H1 (cell line): ENCODE measurements around the gene ILDR2. TPM values are rescaled to one million over a fixed set of nuclear protein-coding genes. Genes with fewer than 3 reads are reported as not detected.

ENCODE experiments used
- CTCF ChIA-PET: fragments of 300-600 bp; sonication (Branson Sonifier 250); formaldehyde crosslinking; loops from one replicate; lab custom pipeline; 2021; ENCODE audit not compliant: partially characterized antibody; lab: Charles Lee
- POLR2A ChIA-PET: fragments of 300-600 bp; sonication (Branson Sonifier 250); formaldehyde crosslinking; loops from one replicate; lab custom pipeline; 2021; ENCODE audit warnings: inconsistent platforms; ENCODE audit not compliant: partially characterized antibody; lab: Charles Lee
- DNase-seq, 2 experiments: peaks; one replicate each; pipeline versions ENCODE4 v3.0.0 to v3.0.0-alpha.2; 2010 to 2022; ENCODE audit warnings: low spot score in 2 of 2, low read depth in 1 of 2, mixed read lengths in 1 of 2
- FAIRE-seq: peaks from 2 replicates; lab custom pipeline; 2011; peaks lifted over from hg19 to GRCh38; lab: Jason Lieb, UNC
- H2AFZ ChIP-seq: 2 replicates; pipeline ENCODE4 v1.8.1; 2012; ENCODE audit warnings: low read length, inconsistent platforms
- H2AK5ac ChIP-seq: 2 replicates; pipeline ENCODE4 v1.6.1; 2013; ENCODE audit warnings: low read depth, low read length
- H2BK120ac ChIP-seq: replicated peaks from 2 replicates; pipeline ENCODE3; 2013; ENCODE audit warnings: low read depth, low read length, inconsistent platforms
- H2BK12ac ChIP-seq: 2 replicates; pipeline ENCODE4 v1.6.1; 2013; ENCODE audit warnings: low read depth, low read length
- H2BK15ac ChIP-seq: 2 replicates; pipeline ENCODE4 v1.6.1; 2013; ENCODE audit warnings: low read length
- H2BK20ac ChIP-seq: 2 replicates; pipeline ENCODE4 v1.6.1; 2013; ENCODE audit warnings: low read length
- H2BK5ac ChIP-seq: 2 replicates; pipeline ENCODE4 v1.6.1; 2013; ENCODE audit warnings: low read depth, low read length
- H3K14ac ChIP-seq: 2 replicates; pipeline ENCODE4 v1.6.1; 2013; ENCODE audit warnings: inconsistent platforms; ENCODE audit not compliant: insufficient read length
- H3K18ac ChIP-seq: 2 replicates; pipeline ENCODE4 v1.6.1; 2013; ENCODE audit warnings: low read length; ENCODE audit errors: extremely low read depth
- H3K23ac ChIP-seq: 2 replicates; pipeline ENCODE4 v1.6.1; 2013; ENCODE audit warnings: inconsistent platforms; ENCODE audit not compliant: insufficient read length
- H3K23me2 ChIP-seq: 2 replicates; pipeline ENCODE4 v1.6.1; 2013; ENCODE audit warnings: low read depth, low read length
- H3K27ac ChIP-seq: 2 replicates; pipeline ENCODE4 v1.6.1; 2011; ENCODE audit warnings: low read depth, low read length, inconsistent platforms
- H3K27me3 ChIP-seq, 4 experiments: replicated peaks in 1 of 4; 1 replicate in 1 of 4; 2 replicates in 3 of 4; pipeline versions ENCODE4 v1.6.1 to v1.8.1; 2011 to 2013; ENCODE audit warnings: low read length in 3 of 4, mild to moderate bottlenecking in 3 of 4, inconsistent platforms in 2 of 4, mixed read lengths in 2 of 4, moderate library complexity in 1 of 4; ENCODE audit not compliant: control insufficient read depth in 3 of 4, insufficient read depth in 3 of 4; ENCODE audit errors: extremely low read depth in 1 of 4
- H3K36me3 ChIP-seq, 4 experiments: 2 replicates each; pipeline versions ENCODE4 v1.6.1 to v1.8.1; 2011 to 2013; ENCODE audit warnings: mild to moderate bottlenecking in 4 of 4, low read length in 3 of 4, moderate library complexity in 2 of 4, control low read depth in 1 of 4, inconsistent platforms in 1 of 4; ENCODE audit not compliant: insufficient read depth in 4 of 4, control insufficient read depth in 2 of 4
- H3K4ac ChIP-seq: replicated peaks from 2 replicates; pipeline ENCODE3; 2013; ENCODE audit warnings: low read length, low read depth, mixed read lengths, inconsistent platforms; ENCODE audit not compliant: insufficient read length
- H3K4me1 ChIP-seq, 4 experiments: replicated peaks in 1 of 4; 1 replicate in 1 of 4; 2 replicates in 3 of 4; pipeline versions ENCODE4 v1.6.1 to v1.8.1; 2011 to 2013; ENCODE audit warnings: low read length in 3 of 4, inconsistent platforms in 2 of 4, mixed read lengths in 1 of 4; ENCODE audit not compliant: insufficient read depth in 4 of 4, control insufficient read depth in 3 of 4
- H3K4me2 ChIP-seq, 2 experiments: 2 replicates each; pipeline versions ENCODE4 v1.6.1 to v1.8.1; 2011 to 2013; ENCODE audit warnings: low read depth in 2 of 2, low read length in 2 of 2, control low read depth in 1 of 2, inconsistent platforms in 1 of 2, mild to moderate bottlenecking in 1 of 2; ENCODE audit not compliant: insufficient read depth in 1 of 2
- H3K4me3 ChIP-seq, 4 experiments: fragments of 200-600, 300-600 bp in 1 of 4; sonication (generic), shearing (Covaris generic), sonication (Bioruptor Twin) in 1 of 4; 2 replicates each; pipeline versions ENCODE4 v1.5.1 to v1.8.1; 2011 to 2016; ENCODE audit warnings: low read length in 4 of 4, low read depth in 3 of 4, control low read depth in 2 of 4, inconsistent platforms in 2 of 4, mild to moderate bottlenecking in 2 of 4, mixed read lengths in 1 of 4, moderate library complexity in 1 of 4; ENCODE audit not compliant: insufficient read depth in 2 of 4; ENCODE audit errors: extremely low read depth in 1 of 4
- H3K56ac ChIP-seq: replicated peaks from 2 replicates; pipeline ENCODE3; 2013; ENCODE audit warnings: low read depth, mild to moderate bottlenecking, mixed read lengths, low read length, inconsistent platforms; ENCODE audit not compliant: insufficient read length
- H3K79me1 ChIP-seq: 2 replicates; pipeline ENCODE4 v1.6.1; 2013; ENCODE audit warnings: low read depth, low read length, control low read depth
- H3K79me2 ChIP-seq, 2 experiments: 2 replicates each; pipeline versions ENCODE4 v1.6.1 to v1.8.1; 2012 to 2013; ENCODE audit warnings: low read length in 2 of 2, mild to moderate bottlenecking in 2 of 2, inconsistent platforms in 1 of 2; ENCODE audit not compliant: insufficient read depth in 2 of 2, control insufficient read depth in 1 of 2
- H3K9ac ChIP-seq, 4 experiments: replicated peaks in 1 of 4; 1 replicate in 1 of 4; 2 replicates in 3 of 4; pipeline versions ENCODE4 v1.6.1 to v1.8.1; 2011 to 2013; ENCODE audit warnings: low read depth in 3 of 4, low read length in 3 of 4, control low read depth in 2 of 4, mild to moderate bottlenecking in 2 of 4, moderate library complexity in 2 of 4, inconsistent platforms in 1 of 4; ENCODE audit errors: extremely low read depth in 1 of 4
- H3K9me3 ChIP-seq, 2 experiments: 2 replicates each; pipeline versions ENCODE4 v1.6.1 to v1.8.1; 2012 to 2013; ENCODE audit warnings: mild to moderate bottlenecking in 2 of 2, moderate library complexity in 2 of 2, control low read depth in 1 of 2, inconsistent platforms in 1 of 2, low read depth in 1 of 2, low read length in 1 of 2, mixed read lengths in 1 of 2; ENCODE audit not compliant: insufficient read depth in 2 of 2
- H4K20me1 ChIP-seq, 2 experiments: replicated peaks in 1 of 2; 2 replicates each; pipeline versions ENCODE3 to v1.8.1; 2011 to 2013; ENCODE audit warnings: inconsistent platforms in 2 of 2, low read length in 2 of 2, mild to moderate bottlenecking in 1 of 2; ENCODE audit not compliant: insufficient read depth in 2 of 2, control insufficient read depth in 1 of 2
- H4K5ac ChIP-seq: 2 replicates; pipeline ENCODE4 v1.6.1; 2013; ENCODE audit warnings: low read length, low read depth, mixed read lengths, inconsistent platforms; ENCODE audit not compliant: insufficient read length
- H4K8ac ChIP-seq: 2 replicates; pipeline ENCODE4 v1.8.0; 2013; ENCODE audit warnings: mild to moderate bottlenecking, moderate library complexity, low read length, inconsistent platforms; ENCODE audit not compliant: insufficient read depth; ENCODE audit errors: extremely low read depth
- H4K91ac ChIP-seq: replicated peaks from 2 replicates; pipeline ENCODE3; 2013; ENCODE audit warnings: low read length, mixed read lengths, inconsistent platforms; ENCODE audit not compliant: insufficient read length
- BACH1 ChIP-seq: IDR thresholded peaks from 2 replicates; pipeline ENCODE4 v1.6.1; 2012; ENCODE audit warnings: low read length, improper control_type of control experiment
- CHD1 ChIP-seq: IDR thresholded peaks from 2 replicates; pipeline ENCODE4 v1.6.1; 2012; ENCODE audit warnings: low read depth, low read length, improper control_type of control experiment
- CTBP2 ChIP-seq: IDR thresholded peaks from 2 replicates; pipeline ENCODE4 v1.7.0; 2011; ENCODE audit warnings: borderline replicate concordance, mild to moderate bottlenecking, moderate library complexity, mixed read lengths, low read length; ENCODE audit not compliant: insufficient read depth, insufficient read length
- EGR1 ChIP-seq: IDR thresholded peaks from 2 replicates; pipeline ENCODE4 v1.6.1; 2011; ENCODE audit warnings: low read depth, low read length, borderline replicate concordance
- EP300 ChIP-seq, 2 experiments: IDR thresholded peaks; 1 replicate in 1 of 2; 2 replicates in 1 of 2; pipeline ENCODE4 v1.6.1; 2011 to 2012; ENCODE audit warnings: low read depth in 2 of 2, low read length in 2 of 2, mild to moderate bottlenecking in 2 of 2, borderline replicate concordance in 1 of 2, inconsistent platforms in 1 of 2, moderate library complexity in 1 of 2
- NANOG ChIP-seq: IDR thresholded peaks from 2 replicates; pipeline ENCODE4 v1.6.1; 2011; ENCODE audit warnings: low read length, low read depth, mild to moderate bottlenecking, inconsistent platforms; ENCODE audit not compliant: insufficient read depth, poor library complexity, severe bottlenecking
- PHF8 ChIP-seq: fragments of 200-600 bp; sonication (generic); conservative IDR thresholded peaks from 2 replicates; pipeline ENCODE4 v1.7.1; 2012; ENCODE audit warnings: low read depth, mild to moderate bottlenecking, inconsistent platforms, low read length, moderate library complexity
- POLR2A ChIP-seq, 2 experiments: IDR thresholded peaks; 1 replicate in 1 of 2; 2 replicates in 1 of 2; pipeline ENCODE4 v1.6.1; 2011; ENCODE audit warnings: low read depth in 2 of 2, low read length in 2 of 2, mild to moderate bottlenecking in 2 of 2; ENCODE audit errors: control extremely low read depth in 1 of 2
- SP4 ChIP-seq: IDR thresholded peaks from 2 replicates; pipeline ENCODE4 v1.6.1; 2012; ENCODE audit warnings: low read length, inconsistent platforms
- SUZ12 ChIP-seq: fragments of 200-600 bp; sonication (generic); IDR thresholded peaks from 2 replicates; pipeline ENCODE4 v1.6.1; 2012; ENCODE audit warnings: mild to moderate bottlenecking, inconsistent platforms, low read length, moderate library complexity, mixed read lengths
- WGBS, 2 experiments: shearing (Covaris generic) in 1 of 2; methylation state at CpG; one replicate each; pipeline versions ENCODE4 v1.1.6 to v1.1.7; 2013 to 2015; ENCODE audit warnings: low lambda C conversion rate in 2 of 2, mixed read lengths in 2 of 2, inconsistent platforms in 1 of 2, low coverage in 1 of 2, missing lambda C conversion rate in 1 of 2; ENCODE audit not compliant: insufficient replicate concordance in 2 of 2, insufficient coverage in 1 of 2, insufficient read length in 1 of 2; ENCODE audit errors: extremely low coverage in 1 of 2, missing lambda C conversion rate in 1 of 2; 5-methylcytosine and 5-hydroxymethylcytosine counted together
- polyA plus RNA-seq, 7 experiments: library from polyadenylated mRNA; depleted of rRNA in 3 of 7; stranded (reverse) in 5 of 7; unstranded in 2 of 7; fragments of >200 nt in 5 of 7; fragments of 200-250 nt in 2 of 7; gene quantifications; 1 replicate in 5 of 7; 2 replicates in 1 of 7; 4 replicates in 1 of 7; pipeline versions ENCODE4 v1.2.1 to v1.2.3, GENCODE V29; 2011 to 2013; ENCODE audit warnings: missing spikeins in 2 of 7, mixed read lengths in 2 of 7
- total RNA-seq: library from RNA; stranded (reverse); fragmentation: NEBNext Ultra II Directional; extraction: Animal tissue kit (Norgen Biotek cat#: 25700); gene quantifications from 2 replicates; pipeline ENCODE4 v1.2.1, GENCODE V29; 2021
- TF ChIP-seq, protein P1 (sequence below): IDR thresholded peaks from 2 replicates; pipeline ENCODE4 v1.6.1; 2011; ENCODE audit warnings: low read depth, mild to moderate bottlenecking, low read length; ENCODE audit not compliant: insufficient read depth

ILDR2 gene
- total and polyA plus RNA-seq, 2 of the 8 experiments (the other 6 are each of a cell fraction or from before 2014, with no cell fraction given), result 0.85 to 0.86 TPM

DNA sequence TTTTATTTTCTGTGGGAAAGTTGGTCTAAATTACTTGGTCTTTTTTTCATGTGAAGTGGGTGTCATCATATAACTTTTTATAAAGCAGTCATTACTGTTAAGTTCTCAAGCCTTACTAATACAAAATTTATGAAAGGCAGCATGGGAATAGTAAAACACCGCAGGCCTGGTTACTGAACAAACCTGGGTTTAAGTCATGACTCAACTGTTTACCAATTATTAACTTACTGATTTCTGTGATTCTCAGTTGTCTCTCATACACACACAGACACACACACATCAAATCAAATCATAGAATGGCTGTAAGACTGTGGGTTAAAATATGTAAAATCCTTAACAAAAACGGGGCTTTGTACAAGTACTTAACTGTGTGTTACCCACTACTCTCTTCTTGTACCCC lies 28.4 kb upstream of the ILDR2 start:
- H3K4me2 ChIP-seq, result no peak overlapping the region
- H3K4me3 ChIP-seq, result no peak overlapping the region
- H3K18ac ChIP-seq, result no peak overlapping the region
- no peak overlapping the region for H2AFZ ChIP-seq
- H3K27ac ChIP-seq, result no peak overlapping the region
- H3K4me1 ChIP-seq, result no peaks in the 10 kb centered on the region
- no peaks in the 10 kb centered on the region for H3K36me3 ChIP-seq
- no peak overlapping the region for H3K4ac ChIP-seq
- no peaks in the 10 kb centered on the region for H3K79me2 ChIP-seq
- no peak overlapping the region for H3K14ac ChIP-seq
- no peak overlapping the region for H2BK120ac ChIP-seq
- H4K5ac ChIP-seq, result no peak overlapping the region
- FAIRE-seq (no peak), DNase-seq (no peak)
- no peak overlapping the region for H2BK5ac ChIP-seq
- H3K27me3 ChIP-seq, result no peaks in the 10 kb centered on the region
- H3K79me1 ChIP-seq, result no peaks in the 10 kb centered on the region
- ChIA-PET CTCF (no interaction called here), POLR2A (no interaction called here)
- no peak overlapping the region for H2BK20ac ChIP-seq
- H3K23ac ChIP-seq, result no peak overlapping the region
- no peaks in the 10 kb centered on the region for H3K9me3 ChIP-seq
- no peak overlapping the region for H4K8ac ChIP-seq
- H3K9ac ChIP-seq, result no peak overlapping the region
- H4K91ac ChIP-seq, result no peak overlapping the region
- no peak overlapping the region for H2BK15ac ChIP-seq
- H3K23me2 ChIP-seq, result no peaks in the 10 kb centered on the region
- no peak overlapping the region for H2AK5ac ChIP-seq
- no peak for TF ChIP-seq CHD1
- TF ChIP-seq NANOG, result no peak
- TF ChIP-seq SP4, result no peak
- no peak for TF ChIP-seq EGR1
- no peak for TF ChIP-seq POLR2A (IDR thresholded peaks at IDR 0.05; ENCODE audit: control extremely low read depth in 1 of 2, low read depth in 2 of 2, low read length in 2 of 2)
- TF ChIP-seq CTBP2, result no peak
- TF ChIP-seq BACH1, result no peak
- TF ChIP-seq PHF8, result no peak
- TF ChIP-seq, protein P1, sequence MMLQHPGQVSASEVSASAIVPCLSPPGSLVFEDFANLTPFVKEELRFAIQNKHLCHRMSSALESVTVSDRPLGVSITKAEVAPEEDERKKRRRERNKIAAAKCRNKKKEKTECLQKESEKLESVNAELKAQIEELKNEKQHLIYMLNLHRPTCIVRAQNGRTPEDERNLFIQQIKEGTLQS, result no peak
- TF ChIP-seq EP300 (IDR thresholded peaks at IDR 0.05; ENCODE audit: borderline replicate concordance in 1 of 2, low read depth in 2 of 2, low read length in 2 of 2), result no peak
- TF ChIP-seq SUZ12, result no peak
- H3K56ac ChIP-seq, result no peak overlapping the region
- H4K20me1 ChIP-seq, result no peaks in the 10 kb centered on the region
- 94% methylated on average over 2 of the region's 2 CpGs; no CpG with 5 or more reads in 1 of the 2 experiments for WGBS, 2 experiments
- no peak overlapping the region for H2BK12ac ChIP-seq
